Muscle of arm (tissue), 12 donors: ENCODE results near the gene NEK6. TPM values are rescaled to one million over a fixed set of nuclear protein-coding genes. Genes with fewer than 3 reads are reported as not detected.

Experiments
- DNase-seq: peaks from one replicate; pipeline ENCODE4 v3.0.0-alpha.2; 2013
- polyA plus RNA-seq, 12 donors: library from polyadenylated mRNA; unstranded; fragments of 120-200 nt; gene quantifications; one replicate each; pipeline ENCODE4 v1.2.1, GENCODE V29; 2013; ENCODE audit not compliant: insufficient read length in 12 of 12

NEK6 gene
- polyA plus RNA-seq, 12 donors = 29.2 to 47.2 (median 37.5) TPM; not detected in 1

DNA sequence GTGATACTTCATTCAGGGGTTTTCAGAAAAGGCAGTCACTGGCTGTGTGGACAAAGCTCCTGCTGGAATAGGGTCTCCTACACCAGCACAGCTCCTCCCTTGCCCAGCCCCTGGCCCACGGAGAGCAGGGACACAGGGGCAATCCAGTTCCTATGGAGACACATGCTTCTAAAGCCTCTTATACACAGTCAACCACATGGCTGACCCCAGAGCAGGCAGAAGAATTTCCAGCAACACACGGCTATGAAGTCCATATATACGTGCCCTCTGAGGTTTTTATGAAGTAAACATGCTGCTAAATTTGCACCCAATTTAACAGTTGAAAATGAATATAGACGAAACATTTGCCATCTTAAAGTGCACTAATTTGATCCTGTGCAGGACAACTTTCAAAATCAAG, 138.1 kb downstream of the NEK6 start:
- DNase-seq = no peak

DNA sequence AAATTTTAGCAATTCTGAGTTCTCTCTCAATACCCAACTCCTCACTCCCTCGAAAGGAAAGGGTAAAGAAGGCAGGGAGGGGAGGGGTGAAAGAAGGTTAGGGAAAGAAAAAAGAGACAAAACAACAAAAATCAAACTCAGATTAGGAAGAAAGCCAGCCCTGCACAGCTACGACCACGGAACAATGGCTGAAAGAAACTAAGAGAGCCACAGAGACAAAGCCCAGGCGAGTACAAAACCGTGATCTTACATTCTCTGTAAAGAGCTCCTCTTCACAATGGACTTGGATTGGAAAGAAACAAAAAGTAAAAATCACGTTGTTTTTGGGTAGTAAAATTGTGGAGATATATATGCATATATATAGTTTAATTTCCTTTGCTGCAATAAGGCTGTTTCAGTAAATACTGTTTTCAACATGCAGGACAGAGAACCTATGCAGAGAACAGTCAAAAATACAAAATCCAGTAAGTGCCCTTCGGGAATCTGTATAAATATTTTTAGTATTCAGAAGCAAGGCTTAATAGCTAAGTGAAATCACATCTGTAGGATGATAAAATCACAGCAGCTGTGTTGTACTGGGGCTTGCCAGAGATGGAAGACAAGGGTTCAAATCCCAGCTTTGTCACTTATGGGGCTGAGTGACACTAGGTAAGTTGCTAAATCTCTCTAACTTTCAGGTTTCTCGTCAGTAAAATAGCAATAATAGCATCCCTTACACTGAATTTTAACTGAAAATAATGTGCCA, 140.6 kb downstream of the NEK6 start:
- DNase-seq = peak; percentile 35

- peak; percentile 90 for DNase-seq
Measured at GRCh38 chr9:124399323-124399967, 141.7 kb downstream of the NEK6 start.

DNA sequence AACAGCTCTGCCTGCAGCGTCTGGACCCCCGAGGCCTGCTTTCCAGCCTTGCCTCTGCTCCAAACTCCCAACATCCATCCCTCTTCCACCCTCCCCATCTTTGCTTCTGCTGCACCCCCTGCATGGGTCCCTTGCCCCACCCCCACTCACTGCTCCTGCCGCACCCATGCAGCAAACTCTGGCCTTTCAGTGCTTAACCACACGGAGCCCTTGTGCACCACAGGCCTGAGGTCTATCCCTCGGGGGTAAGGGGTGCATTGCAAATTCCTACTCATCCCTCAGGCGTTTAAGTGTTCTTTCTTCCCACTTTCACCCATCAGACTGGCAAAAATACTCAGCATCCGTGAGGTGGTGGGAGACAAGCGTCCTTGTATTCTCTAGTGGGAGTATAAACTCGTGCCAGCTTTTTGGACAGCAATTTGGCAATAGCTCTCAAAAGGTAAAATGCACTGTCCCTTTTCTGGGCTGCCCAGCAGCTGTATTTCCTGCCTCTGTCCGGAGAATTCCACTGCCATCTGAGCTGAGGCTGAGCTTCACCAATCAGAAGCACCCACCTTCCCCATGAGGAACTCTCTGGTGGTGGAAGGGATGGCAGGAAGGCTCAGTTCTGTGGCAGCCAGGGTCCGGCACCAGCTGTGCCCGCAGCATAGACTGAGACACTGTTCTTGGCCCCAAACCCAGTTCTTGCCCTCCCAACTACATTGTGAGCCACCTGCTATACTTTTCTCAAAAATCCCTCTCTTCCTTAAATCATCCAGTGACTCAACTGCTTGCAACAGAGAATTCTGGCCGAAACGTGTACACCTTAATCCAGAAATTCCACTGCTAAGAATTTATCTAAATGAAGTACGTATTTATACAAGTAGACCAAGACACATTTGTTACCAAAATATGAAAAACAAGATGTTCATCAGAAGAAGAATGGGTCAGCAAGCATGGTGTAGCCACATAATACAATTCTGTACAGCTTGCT, 142.5 kb downstream of the NEK6 start:
- DNase-seq = no peak

Other genes with a start within 250 kb of the NEK6 start
- 1 to 10 TPM in 10 of 12 donors, not detected in 2; 1.3 to 7.0 (median 2.0) TPM for gene LHX2, start 246.2 kb upstream of the NEK6 start, polyA plus RNA-seq
- gene PSMB7, start 157.5 kb downstream of the NEK6 start, polyA plus RNA-seq = 100 to 1,000 TPM in 11 of 12 donors, not detected in 1; 109 to 208 (median 183) TPM
- under 1 TPM in 4 of 12 donors, not detected in 8; 0.14 to 0.47 (median 0.23) TPM for gene ADGRD2, start 192.5 kb downstream of the NEK6 start, polyA plus RNA-seq
- under 1 TPM in 1 of 12 donors, not detected in 11; 0.10 TPM for gene NR5A1, start 249.4 kb downstream of the NEK6 start, polyA plus RNA-seq